ENCODE measurements around the gene SNCG. TPM values are rescaled to one million over a fixed set of nuclear protein-coding genes. Genes with fewer than 3 reads are reported as not detected.

The SNCG gene
- polyA plus RNA-seq, 2 of the 4 experiments (the other 2 are of a cell fraction): 7.4 to 17.9 TPM

DNA sequence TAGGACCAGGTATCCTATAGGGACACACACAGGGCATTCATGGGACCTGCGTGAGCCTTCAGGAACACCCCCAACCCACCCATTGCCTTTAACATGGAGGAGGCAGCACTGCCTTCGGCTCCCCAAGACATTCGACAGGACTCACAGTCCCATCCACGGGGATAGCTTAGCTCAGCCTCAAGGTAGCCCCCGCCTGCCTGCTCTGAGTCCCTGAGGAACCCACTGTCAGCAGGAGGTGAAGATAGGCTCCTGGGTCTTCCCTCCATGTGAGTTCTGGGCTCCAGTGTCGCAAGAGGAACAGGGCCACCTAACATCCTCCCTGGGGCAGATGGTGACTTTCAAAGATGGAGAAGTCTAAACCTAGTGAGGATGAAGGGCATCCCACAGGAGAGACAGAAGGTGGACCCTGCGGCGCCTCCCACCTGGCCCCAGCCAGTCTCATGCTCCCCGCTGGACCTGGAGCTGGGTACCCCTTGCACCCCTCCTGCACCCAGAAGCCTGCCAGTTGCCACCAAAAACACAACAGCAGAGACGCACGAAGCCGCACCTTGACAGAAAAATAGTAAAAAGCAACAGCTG, 5.0 kb downstream of the SNCG start:
- CTCF ChIA-PET: interaction anchor here (1.1 to 3.4 kb wide), 3 partner anchors 22 to 25 kb away, joined by 4 to 23 read pairs (median 7); no protein-coding TSS in a partner anchor
- no peak for TF ChIP-seq MAFK (IDR thresholded peaks at IDR 0.05; ENCODE audit: partially characterized antibody)
- TF ChIP-seq SMC3 (IDR thresholded peaks at IDR 0.05): no peak
- no peak for TF ChIP-seq ZSCAN20 (CRISPR knock-in tag; IDR thresholded peaks at IDR 0.05)
- TF ChIP-seq TP53 (CRISPR knock-in tag; IDR thresholded peaks at IDR 0.05): no peak
- TF ChIP-seq ZFP36 (IDR thresholded peaks at IDR 0.05; ENCODE audit: borderline replicate concordance, partially characterized antibody): no peak
- TF ChIP-seq FOSB (CRISPR knock-in tag; IDR thresholded peaks at IDR 0.05): no peak
- TF ChIP-seq NR3C1 (IDR thresholded peaks at IDR 0.05): no peak
- TF ChIP-seq KDM1A (IDR thresholded peaks at IDR 0.05; ENCODE audit: low read depth): no peak
- TF ChIP-seq RCOR1 (IDR thresholded peaks at IDR 0.05; ENCODE audit: low read depth, low read length): no peak
- TF ChIP-seq USF2 (IDR thresholded peaks at IDR 0.05): no peak
- no peak for TF ChIP-seq ESRRA (IDR thresholded peaks at IDR 0.05; ENCODE audit: borderline replicate concordance, low read length)
- no peak for TF ChIP-seq E2F6 (IDR thresholded peaks at IDR 0.05; ENCODE audit: borderline replicate concordance, low read depth)
- Histone ChIP-seq H3K4me3 (no peak overlapping the region), H3K4me1 (peaks cover 44% of the 10 kb centered on the region), H3K27ac (no peak overlapping the region), H3K4me2 (no peak overlapping the region), H3K9me3 (no peaks in the 10 kb centered on the region)
- POLR2A ChIA-PET: no interaction called here
- WGBS (ENCODE audit: missing lambda C conversion rate): 97% methylated on average over 12 of the region's 12 CpGs
- ATAC-seq: no peak
- DNase-seq (ENCODE audit: low read depth in 1 of 2, low spot score in 1 of 2): no peak
- no peak for FAIRE-seq

DNA sequence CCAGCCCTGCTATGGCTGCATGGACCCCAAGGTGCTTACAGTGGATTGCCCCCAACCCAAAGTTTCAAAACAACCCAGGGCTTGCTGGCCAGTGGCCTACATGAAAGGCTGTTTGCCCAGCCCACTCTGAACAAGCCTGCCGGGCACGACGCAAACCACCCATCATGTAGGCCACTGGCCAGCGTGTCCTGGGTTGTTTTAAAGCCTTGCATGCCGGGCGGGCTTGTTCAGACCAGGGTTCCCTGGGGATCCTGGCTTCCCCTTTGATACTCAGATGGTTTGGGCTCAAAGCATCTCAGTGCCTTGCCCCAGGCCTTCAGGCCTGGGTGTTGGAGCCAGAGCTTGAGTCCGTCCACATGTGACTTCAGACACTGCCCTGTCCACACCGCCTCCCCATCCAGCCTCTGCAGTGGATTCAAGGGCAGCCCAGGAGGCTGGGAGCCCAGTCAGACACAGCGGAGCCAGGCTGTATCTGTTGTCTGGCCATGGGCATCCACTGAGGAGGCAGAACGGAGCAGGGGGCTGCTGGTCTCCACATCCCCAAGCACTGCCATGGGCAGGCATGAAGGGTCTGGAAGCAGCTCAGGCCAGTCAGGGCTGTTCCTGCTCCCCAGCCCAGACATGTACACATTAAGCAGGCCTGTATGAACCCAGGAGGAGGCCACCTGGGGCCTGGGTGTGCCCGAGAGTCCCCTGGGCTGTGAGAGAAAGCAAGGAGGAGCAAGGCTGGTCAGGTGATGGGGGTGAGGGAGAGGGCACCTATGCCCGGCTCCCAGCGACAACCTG, 5.9 kb downstream of the SNCG start:
- ATAC-seq: no peak

DNA sequence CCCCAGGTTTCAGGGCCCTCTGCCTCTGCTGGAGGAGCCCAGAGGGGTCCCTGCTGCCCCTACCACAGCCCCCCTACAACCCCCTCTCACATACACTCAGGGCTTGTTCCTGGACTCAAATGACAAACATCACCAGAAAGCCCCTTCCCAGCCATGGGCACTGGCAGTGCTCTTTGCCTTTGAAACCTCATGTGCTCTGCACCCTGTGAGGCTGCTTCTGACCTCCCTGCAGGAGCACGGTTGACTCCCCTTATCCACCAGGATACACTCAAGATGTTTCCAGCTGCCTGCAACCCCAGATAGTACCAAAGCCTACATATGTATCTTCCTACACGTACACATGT, 6.4 kb downstream of the SNCG start:
- H3K4me1 ChIP-seq: peaks cover 33% of the 10 kb centered on the region
- no peak overlapping the region for H3K4me3 ChIP-seq
- ATAC-seq: no peak
- no peak overlapping the region for H3K27ac ChIP-seq
- no peak for FAIRE-seq
- ChIA-PET POLR2A (no interaction called here), CTCF (interaction anchor here (1.1 to 7.2 kb wide), 5 partner anchors 11 to 26 kb away, joined by 4 to 38 read pairs (median 13); no protein-coding TSS in a partner anchor)
- 86% methylated on average over 2 of the region's 2 CpGs for WGBS (ENCODE audit: missing lambda C conversion rate)
- no peaks in the 10 kb centered on the region for H3K9me3 ChIP-seq
- no peak overlapping the region for H3K4me2 ChIP-seq
- DNase-seq (ENCODE audit: low read depth in 1 of 2, low spot score in 1 of 2): no peak
- no peak for TF ChIP-seq MYC (IDR thresholded peaks at IDR 0.05; ENCODE audit: borderline replicate concordance, low read length)
- TF ChIP-seq CBX8 (IDR thresholded peaks at IDR 0.05): no peak
- TF ChIP-seq, protein P1, sequence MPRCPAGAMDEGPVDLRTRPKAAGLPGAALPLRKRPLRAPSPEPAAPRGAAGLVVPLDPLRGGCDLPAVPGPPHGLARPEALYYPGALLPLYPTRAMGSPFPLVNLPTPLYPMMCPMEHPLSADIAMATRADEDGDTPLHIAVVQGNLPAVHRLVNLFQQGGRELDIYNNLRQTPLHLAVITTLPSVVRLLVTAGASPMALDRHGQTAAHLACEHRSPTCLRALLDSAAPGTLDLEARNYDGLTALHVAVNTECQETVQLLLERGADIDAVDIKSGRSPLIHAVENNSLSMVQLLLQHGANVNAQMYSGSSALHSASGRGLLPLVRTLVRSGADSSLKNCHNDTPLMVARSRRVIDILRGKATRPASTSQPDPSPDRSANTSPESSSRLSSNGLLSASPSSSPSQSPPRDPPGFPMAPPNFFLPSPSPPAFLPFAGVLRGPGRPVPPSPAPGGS (IDR thresholded peaks at IDR 0.05): no peak
- no peak for TF ChIP-seq TP53 (CRISPR knock-in tag; IDR thresholded peaks at IDR 0.05)
- TF ChIP-seq, protein P2, sequence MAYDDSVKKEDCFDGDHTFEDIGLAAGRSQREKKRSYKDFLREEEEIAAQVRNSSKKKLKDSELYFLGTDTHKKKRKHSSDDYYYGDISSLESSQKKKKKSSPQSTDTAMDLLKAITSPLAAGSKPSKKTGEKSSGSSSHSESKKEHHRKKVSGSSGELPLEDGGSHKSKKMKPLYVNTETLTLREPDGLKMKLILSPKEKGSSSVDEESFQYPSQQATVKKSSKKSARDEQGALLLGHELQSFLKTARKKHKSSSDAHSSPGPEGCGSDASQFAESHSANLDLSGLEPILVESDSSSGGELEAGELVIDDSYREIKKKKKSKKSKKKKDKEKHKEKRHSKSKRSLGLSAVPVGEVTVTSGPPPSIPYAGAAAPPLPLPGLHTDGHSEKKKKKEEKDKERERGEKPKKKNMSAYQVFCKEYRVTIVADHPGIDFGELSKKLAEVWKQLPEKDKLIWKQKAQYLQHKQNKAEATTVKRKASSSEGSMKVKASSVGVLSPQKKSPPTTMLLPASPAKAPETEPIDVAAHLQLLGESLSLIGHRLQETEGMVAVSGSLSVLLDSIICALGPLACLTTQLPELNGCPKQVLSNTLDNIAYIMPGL (CRISPR knock-in tag; IDR thresholded peaks at IDR 0.05; ENCODE audit: borderline replicate concordance): no peak
- TF ChIP-seq, protein P3, sequence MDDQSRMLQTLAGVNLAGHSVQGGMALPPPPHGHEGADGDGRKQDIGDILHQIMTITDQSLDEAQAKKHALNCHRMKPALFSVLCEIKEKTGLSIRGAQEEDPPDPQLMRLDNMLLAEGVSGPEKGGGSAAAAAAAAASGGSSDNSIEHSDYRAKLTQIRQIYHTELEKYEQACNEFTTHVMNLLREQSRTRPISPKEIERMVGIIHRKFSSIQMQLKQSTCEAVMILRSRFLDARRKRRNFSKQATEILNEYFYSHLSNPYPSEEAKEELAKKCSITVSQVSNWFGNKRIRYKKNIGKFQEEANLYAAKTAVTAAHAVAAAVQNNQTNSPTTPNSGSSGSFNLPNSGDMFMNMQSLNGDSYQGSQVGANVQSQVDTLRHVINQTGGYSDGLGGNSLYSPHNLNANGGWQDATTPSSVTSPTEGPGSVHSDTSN (IDR thresholded peaks at IDR 0.05): no peak
- no peak for TF ChIP-seq CHD4 (IDR thresholded peaks at IDR 0.05; ENCODE audit: borderline replicate concordance)
- TF ChIP-seq KDM1A (IDR thresholded peaks at IDR 0.05; ENCODE audit: low read depth): no peak
- no peak for TF ChIP-seq HOXB13 (CRISPR knock-in tag; IDR thresholded peaks at IDR 0.05; ENCODE audit: low read depth)
- TF ChIP-seq EP300 (IDR thresholded peaks at IDR 0.05): no peak
- no peak for TF ChIP-seq ZSCAN20 (CRISPR knock-in tag; IDR thresholded peaks at IDR 0.05)
- TF ChIP-seq RFX5 (IDR thresholded peaks at IDR 0.05): no peak
- TF ChIP-seq USF2 (IDR thresholded peaks at IDR 0.05): no peak
- no peak for TF ChIP-seq RCOR1 (IDR thresholded peaks at IDR 0.05; ENCODE audit: low read depth, low read length)
- no peak for TF ChIP-seq ZC3H11A (IDR thresholded peaks at IDR 0.05)
- TF ChIP-seq SREBF2 (IDR thresholded peaks at IDR 0.05): no peak
- TF ChIP-seq KDM5A (IDR thresholded peaks at IDR 0.05): no peak

More for the DNA sequence above, 5.9 kb downstream of the SNCG start:
- no peak for TF ChIP-seq HES2 (IDR thresholded peaks at IDR 0.05)
- no peak for TF ChIP-seq JUNB (IDR thresholded peaks at IDR 0.05)
- ChIA-PET CTCF (interaction anchor here (1.1 to 7.2 kb wide), 3 partner anchors 17 to 25 kb away, joined by 4 to 38 read pairs (median 7); no protein-coding TSS in a partner anchor), POLR2A (no interaction called here)
- H3K4me3 ChIP-seq: no peak overlapping the region
- 88% methylated on average over 11 of the region's 13 CpGs for WGBS (ENCODE audit: missing lambda C conversion rate)
- no peak overlapping the region for H3K4me2 ChIP-seq
- 0 out of 6 replicates have a peak overlapping the region, but pooled peaks of 1 of the 2 experiments have one; percentile 20 for H3K27ac ChIP-seq
- peaks cover 36% of the 10 kb centered on the region for H3K4me1 ChIP-seq
- H3K9me3 ChIP-seq: no peaks in the 10 kb centered on the region
- no peak for DNase-seq (ENCODE audit: low read depth in 1 of 2, low spot score in 1 of 2)
- no peak for FAIRE-seq
